GM12891 (cell line): Measurements from ENCODE around the gene ZNF761.
"Not testable (repeated sequence)": the region's sequence is repeated elsewhere in the genome, so short reads cannot be mapped to it uniquely, and the experiment has no call there.

Source experiments
- POLR2A ChIP-seq: IDR thresholded peaks from 2 replicates; pipeline ENCODE4 v1.6.1; 2011; ENCODE audit warnings: low read depth, low read length, control low read depth
- POLR2AphosphoS5 ChIP-seq: IDR thresholded peaks from 2 replicates; pipeline ENCODE4 v1.6.1; 2011; ENCODE audit warnings: low read depth, low read length, control low read depth
- POU2F2 ChIP-seq: IDR thresholded peaks from 2 replicates; pipeline ENCODE4 v1.6.1; 2011; ENCODE audit warnings: low read depth, mild to moderate bottlenecking, control low read depth, low read length, moderate library complexity
- SPI1 ChIP-seq: IDR thresholded peaks from 2 replicates; pipeline ENCODE4 v1.6.1; 2011; ENCODE audit warnings: low read depth, low read length, control low read depth
- TAF1 ChIP-seq: IDR thresholded peaks from 2 replicates; pipeline ENCODE4 v1.6.1; 2011; ENCODE audit warnings: low read depth, low read length, control low read depth

GRCh38 chr19:53483751-53484150 lies 52.0 kb downstream of the ZNF761 start:
- not testable (repeated sequence) for TF ChIP-seq POLR2AphosphoS5, TAF1, POLR2A, POU2F2, SPI1
